ENCODE results near the gene VGLL2.
"Not testable (repeated sequence)": the region's sequence is repeated elsewhere in the genome, so short reads cannot be mapped to it uniquely, and the experiment has no call there.

The VGLL2 gene

GRCh38 chr6:117265410-117266256 lies at the start of gene VGLL2:
Gene VGLL2, plus strand, starts transcription at chr6:117265558. Its CDS starts 206 bp downstream, at chr6:117265764.
- no peak for DNase-seq (ENCODE audit: low read depth in 3 of 3)

GRCh38 chr6:117222861-117223260 lies 42.5 kb upstream of the VGLL2 start:
- no peak for DNase-seq (ENCODE audit: low read depth in 3 of 3)

GRCh38 chr6:117226778-117227177 lies 38.6 kb upstream of the VGLL2 start:
- no peak for DNase-seq (ENCODE audit: low read depth in 3 of 3)

- DNase-seq (ENCODE audit: low read depth in 3 of 3), result no peak
Measured at GRCh38 chr6:117227245-117227962, 38.0 kb upstream of the VGLL2 start.

- DNase-seq (ENCODE audit: low read depth in 3 of 3), result no peak
Measured at GRCh38 chr6:117228202-117228601, 37.2 kb upstream of the VGLL2 start.

GRCh38 chr6:117229870-117230269 lies 35.5 kb upstream of the VGLL2 start:
- DNase-seq (ENCODE audit: low read depth in 3 of 3), result no peak

- no peak for DNase-seq (ENCODE audit: low read depth in 3 of 3)
Measured at GRCh38 chr6:117231466-117231865, 33.9 kb upstream of the VGLL2 start.

GRCh38 chr6:117232196-117232595 lies 33.2 kb upstream of the VGLL2 start:
- no peak for DNase-seq (ENCODE audit: low read depth in 3 of 3)

- no peak for DNase-seq (ENCODE audit: low read depth in 3 of 3)
Measured at GRCh38 chr6:117233145-117233544, 32.2 kb upstream of the VGLL2 start.

GRCh38 chr6:117237561-117237960 lies 27.8 kb upstream of the VGLL2 start:
- DNase-seq (ENCODE audit: low read depth in 3 of 3), result no peak

- DNase-seq (ENCODE audit: low read depth in 3 of 3), result not testable (repeated sequence)
Measured at GRCh38 chr6:117244571-117244970, 20.8 kb upstream of the VGLL2 start.

GRCh38 chr6:117244979-117245378 lies 20.4 kb upstream of the VGLL2 start:
- DNase-seq (ENCODE audit: low read depth in 3 of 3), result not testable (repeated sequence)

- no peak for DNase-seq (ENCODE audit: low read depth in 3 of 3)
Measured at GRCh38 chr6:117253785-117254184, 11.6 kb upstream of the VGLL2 start.

- DNase-seq (ENCODE audit: low read depth in 3 of 3), result no peak
Measured at GRCh38 chr6:117262799-117263198, 2.6 kb upstream of the VGLL2 start.

- no peak for DNase-seq (ENCODE audit: low read depth in 3 of 3)
Measured at GRCh38 chr6:117263353-117263927, 1.9 kb upstream of the VGLL2 start.

- no peak for DNase-seq (ENCODE audit: low read depth in 3 of 3)
Measured at GRCh38 chr6:117264369-117264691, 1.0 kb upstream of the VGLL2 start.

GRCh38 chr6:117264692-117265409 lies 507 bp upstream of the VGLL2 start:
- DNase-seq (ENCODE audit: low read depth in 3 of 3), result no peak

GRCh38 chr6:117266257-117267053 lies 1.1 kb downstream of the VGLL2 start:
- no peak for DNase-seq (ENCODE audit: low read depth in 3 of 3)

GRCh38 chr6:117267054-117267347 lies 1.6 kb downstream of the VGLL2 start:
- no peak for DNase-seq (ENCODE audit: low read depth in 3 of 3)

- DNase-seq (ENCODE audit: low read depth in 3 of 3), result no peak
Measured at GRCh38 chr6:117267766-117268534, 2.6 kb downstream of the VGLL2 start.

GRCh38 chr6:117268924-117269323 lies 3.6 kb downstream of the VGLL2 start:
- DNase-seq (ENCODE audit: low read depth in 3 of 3), result no peak

Data from stimulated activated CD4-positive, alpha-beta T cell treated with anti-CD3 and anti-CD28 coated beads, TNF-alpha, amount 100 ng/mL, for 48 hours (primary cell).